HG03175 (cell line): ENCODE data around the gene SNIP1.
"Not testable (repeated sequence)": the region's sequence is repeated elsewhere in the genome, so short reads cannot be mapped to it uniquely, and the experiment has no call there.

Experiments
- ATAC-seq: cut with Tn5 transposase; IDR thresholded peaks from one replicate; pipeline ENCODE4 v1.9.1; 2021; ENCODE audit warnings: mild to moderate bottlenecking, moderate library complexity; ENCODE audit not compliant: unreplicated experiment

SNIP1 gene

DNA sequence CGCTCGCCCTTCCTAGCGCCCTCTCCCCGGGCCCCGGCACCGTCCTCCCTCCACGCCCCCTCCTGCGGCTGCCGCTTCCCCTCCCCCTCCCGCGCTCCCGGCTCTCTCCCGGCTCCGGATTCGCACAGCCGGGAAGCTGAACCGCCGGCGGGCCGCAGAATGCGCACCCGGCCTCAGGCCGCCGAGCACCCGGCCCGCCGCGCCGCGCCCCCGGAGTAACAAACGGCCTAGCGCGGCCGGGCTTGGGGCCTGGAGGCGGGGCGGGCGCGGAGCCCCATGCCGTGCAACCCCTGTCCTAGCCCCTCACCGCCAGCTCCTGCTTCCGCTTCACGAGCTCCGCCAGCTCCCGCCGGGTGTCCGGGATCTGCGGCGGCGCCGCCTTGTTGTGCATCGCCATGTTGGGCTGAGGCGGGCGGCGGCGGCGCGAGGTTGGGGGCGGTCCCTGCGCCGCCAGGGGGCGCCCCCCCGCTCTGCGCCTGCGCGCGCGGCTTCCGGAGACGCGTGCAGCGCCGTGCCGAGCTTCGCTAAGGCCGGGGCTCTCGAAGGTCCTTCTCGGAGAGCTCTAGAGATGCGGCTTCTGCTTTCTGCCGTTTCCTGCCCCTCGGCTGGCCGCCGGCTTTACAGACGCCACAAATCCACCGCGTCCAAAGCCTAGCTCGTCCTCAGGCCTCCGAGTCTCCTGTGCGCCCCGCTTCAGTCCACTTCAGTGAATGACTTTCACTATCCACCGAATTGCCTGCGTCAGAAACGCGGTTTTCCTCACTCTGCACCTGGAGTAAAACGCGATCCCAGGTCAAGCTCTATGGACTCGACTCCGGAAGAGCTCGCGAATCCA is 39.5 kb downstream of the SNIP1 start, which contains the start of gene MEAF6:
TSS of gene MEAF6 (minus strand) at position 417 of the 835 bp plus-strand sequence. CDS start at position 397, 20 bp downstream.
- ATAC-seq, result peak; percentile 88

DNA sequence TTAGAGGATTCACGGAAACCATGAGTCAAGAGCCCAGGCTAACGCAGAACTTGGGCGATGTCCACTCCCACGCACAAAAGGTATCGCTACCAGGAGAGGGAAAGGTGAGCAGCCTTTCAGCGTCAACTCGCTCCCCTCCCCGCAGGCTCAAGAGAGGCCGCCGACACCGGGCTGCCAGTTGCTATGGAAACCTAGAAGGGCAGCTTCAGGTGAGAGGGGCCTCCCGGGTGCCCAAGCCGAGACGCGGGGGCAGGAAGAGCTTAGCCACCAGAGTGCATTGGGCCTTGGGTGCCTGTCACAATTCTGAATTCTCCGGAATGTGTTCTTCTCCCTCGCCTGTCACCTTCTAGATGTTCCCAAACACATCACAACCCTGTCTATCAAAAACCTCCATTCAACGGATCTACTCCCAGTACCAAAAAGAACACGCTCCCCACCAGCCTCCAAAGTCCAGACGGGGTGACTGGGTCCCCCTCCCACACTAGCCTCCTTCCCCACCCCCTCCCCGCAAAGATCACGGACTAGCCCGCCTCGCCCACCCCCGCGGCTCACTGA is 40.2 kb downstream of the SNIP1 start:
- ATAC-seq, result peak; percentile 44

DNA sequence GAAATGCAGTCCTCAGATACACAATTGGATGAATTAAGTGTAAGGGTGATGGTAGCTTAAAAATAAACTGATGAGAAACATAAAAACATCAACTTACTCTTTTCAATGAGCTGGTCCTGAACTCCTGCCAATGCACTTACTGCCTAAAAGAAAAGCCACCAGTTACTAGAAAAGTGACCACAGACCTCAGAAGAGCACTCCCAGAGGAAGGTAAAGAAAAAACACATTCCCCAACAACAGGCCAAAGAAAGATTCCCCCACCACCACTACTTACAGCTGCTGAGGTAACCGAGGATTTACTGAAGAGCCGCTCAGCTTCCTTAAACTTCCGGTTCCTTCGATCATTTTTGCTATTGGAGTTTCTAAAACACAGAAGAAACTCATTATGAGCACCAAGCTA is 44.9 kb downstream of the SNIP1 start:
- ATAC-seq, result no peak

DNA sequence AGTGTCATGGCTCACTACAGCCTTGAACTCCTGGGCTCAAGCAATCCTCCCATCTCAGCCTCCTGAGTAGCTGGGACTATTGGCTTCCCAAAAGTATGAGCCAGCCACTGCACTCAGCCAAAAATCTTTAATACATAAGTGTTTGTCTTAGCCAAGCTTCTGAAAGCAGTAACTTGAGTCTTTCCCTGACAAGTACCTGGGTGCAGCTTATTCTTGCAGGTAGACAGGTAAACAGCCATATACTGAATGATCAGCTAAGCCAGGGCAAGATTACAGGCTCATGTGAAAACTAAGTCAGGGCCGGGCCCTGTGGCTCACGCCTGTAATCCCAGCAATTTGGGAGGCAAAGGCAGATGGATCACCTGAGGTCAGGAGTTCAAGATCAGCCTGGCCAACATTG is 47.4 kb downstream of the SNIP1 start:
- ATAC-seq, result no peak

DNA sequence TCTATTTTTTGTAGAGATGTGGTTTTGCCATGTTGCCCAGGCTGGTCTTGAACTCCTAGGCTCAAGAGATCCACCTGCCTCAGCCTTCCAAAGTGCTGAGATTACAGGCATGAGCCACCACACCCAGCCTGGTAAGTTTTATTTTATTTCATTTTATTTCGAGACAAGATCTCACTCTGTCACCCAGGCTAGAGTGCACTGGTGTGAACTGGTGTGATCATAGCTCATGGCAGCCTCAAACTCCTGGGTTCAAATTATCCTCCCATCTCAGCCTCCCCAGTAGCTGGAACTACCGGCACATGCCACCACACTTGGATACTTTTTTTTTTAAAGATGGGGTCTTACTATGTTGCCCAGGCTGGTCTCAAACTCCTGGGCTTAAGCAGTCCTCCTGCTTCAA is 51.3 kb downstream of the SNIP1 start:
- not testable (repeated sequence) for ATAC-seq

DNA sequence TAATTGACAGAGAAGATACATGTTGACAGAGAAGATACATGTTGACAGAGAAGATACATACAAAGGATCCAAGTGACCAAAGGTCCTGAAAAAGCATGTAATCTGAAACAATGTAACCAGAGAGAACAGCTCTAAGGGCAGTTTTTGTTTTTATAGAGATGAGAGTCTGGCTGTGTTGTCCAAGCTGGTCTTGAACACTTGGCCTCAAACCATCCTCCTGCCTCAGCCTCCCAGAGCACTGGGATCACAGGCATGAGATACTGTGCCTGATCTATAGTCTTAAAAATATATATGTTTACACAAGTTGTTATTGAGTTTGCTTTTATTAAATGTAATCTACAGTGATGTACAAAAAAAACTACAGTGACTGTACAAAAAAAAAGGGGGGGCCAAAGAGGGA is 52.0 kb downstream of the SNIP1 start:
- ATAC-seq, result no peak

- no peak for ATAC-seq
Observed at GRCh38 chr1:37501661-37502060, 52.4 kb downstream of the SNIP1 start.

DNA sequence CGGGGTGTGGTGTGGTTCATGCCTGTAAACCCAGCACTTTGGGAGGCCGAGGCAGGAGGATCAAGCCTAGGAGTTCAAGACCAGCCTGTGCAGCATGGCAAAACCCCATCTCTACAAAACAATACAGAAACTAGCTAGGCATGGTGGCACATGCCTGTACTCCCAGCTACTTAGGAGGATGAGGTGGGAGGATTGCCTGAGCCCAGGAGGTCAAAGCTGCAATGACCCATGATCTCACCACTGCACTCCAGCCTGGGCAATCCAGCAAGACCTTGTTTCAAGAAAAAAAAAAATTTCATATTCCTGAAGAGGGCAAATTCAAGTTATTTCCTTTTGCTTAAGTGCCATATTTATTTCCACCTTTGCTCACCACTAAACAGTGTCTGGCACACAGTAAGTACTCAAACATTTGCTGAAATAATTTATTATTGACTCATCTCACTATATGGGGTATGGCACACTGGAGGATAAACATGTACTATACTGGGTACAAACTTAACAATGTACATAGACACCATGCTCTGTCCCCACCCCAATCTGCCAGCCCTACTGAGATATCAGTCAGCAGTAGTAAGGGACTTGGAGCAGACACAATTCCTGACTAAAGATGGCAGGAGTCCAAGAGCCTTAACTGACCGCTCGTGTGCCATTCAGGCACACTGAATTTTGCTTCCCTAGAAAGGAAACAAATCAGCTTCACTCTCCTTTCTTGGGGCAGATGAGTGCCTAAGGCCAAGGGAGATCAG is 55.0 kb downstream of the SNIP1 start:
- no peak for ATAC-seq

- ATAC-seq, result no peak
Observed at GRCh38 chr1:37497832-37498231, 56.3 kb downstream of the SNIP1 start.

DNA sequence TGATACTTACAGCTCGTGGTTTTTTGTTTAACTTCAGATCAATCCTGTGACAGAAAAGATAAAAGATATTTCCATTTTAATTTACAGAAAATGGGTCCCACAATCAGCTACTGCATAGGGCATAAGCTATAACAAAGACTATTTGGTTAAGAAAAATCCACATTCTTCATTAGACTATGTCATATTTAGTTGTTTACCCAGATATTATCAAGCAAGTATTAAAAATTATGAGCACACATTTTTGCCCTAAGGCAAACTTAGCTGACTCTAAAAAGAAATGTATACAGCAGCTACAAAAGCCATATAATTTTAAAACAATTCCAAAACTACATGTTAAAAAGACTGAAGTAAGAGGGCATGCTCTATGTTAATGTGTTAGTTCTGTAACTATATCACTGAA is 58.2 kb downstream of the SNIP1 start:
- ATAC-seq, result no peak

- no peak for ATAC-seq
Observed at GRCh38 chr1:37493336-37494098, 60.6 kb downstream of the SNIP1 start.

DNA sequence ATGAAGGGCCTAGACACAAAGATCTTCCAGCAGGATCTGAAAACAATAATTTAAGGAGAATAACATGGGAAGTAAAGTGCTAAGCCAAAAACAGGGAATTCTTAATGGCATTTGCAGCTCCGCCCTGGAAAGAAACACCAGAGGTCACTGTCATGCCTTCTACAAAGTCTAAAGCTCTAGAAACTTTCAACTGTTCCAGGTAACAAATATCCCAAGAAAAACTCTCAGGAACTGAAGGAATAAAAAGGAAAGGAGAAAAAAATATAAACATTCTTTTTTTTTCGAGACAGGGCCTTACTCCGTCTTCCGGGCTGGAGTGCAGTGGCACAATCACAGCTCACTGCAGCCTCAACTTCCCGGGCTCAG is 66.5 kb downstream of the SNIP1 start:
- ATAC-seq, result no peak

DNA sequence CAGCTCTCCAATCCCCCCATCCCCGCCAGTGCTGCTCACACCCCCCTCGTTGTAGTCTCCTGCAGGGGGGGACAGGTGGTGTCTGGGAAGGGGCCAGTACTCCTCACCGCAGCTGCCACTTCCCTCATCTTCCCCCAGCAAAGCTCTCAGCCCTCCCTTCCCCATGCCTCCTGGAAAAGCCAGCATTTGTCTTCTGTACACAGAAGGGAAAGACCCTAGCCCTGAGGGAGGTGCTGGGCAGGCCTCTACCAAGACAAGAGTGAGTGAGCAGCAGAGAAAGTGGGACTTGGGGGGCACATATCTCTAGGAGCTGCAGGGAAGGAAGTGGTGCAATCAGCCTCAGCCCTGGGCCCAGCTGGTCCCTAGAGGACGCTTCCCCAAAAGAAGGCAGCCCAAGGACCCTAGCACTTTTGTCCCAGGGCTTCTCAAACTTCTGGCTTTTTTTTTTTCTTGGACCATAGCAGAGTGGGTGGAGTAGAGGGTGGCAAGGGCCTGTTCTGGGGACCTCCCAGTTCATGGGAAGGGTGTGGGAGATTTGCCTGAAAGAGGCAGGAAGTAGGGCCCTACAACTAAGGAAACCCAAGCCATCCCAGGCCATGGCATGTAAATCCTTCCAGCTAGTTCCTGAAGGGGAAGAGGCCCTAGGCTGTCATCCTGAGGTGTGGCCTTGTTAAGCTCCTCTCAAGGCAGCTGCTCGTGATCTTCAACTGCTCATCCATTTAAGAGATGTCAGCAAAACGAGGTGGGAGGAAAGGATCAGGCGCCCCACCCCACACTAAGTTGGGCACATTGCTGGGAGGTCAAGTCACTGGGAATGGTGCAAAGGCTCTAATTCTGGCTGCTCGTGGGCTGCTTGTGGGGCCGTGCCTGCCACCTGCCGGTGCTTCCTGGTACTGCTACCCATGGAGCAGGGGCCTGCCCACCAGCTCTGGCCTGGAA is 67.1 kb downstream of the SNIP1 start:
- ATAC-seq, result no peak

DNA sequence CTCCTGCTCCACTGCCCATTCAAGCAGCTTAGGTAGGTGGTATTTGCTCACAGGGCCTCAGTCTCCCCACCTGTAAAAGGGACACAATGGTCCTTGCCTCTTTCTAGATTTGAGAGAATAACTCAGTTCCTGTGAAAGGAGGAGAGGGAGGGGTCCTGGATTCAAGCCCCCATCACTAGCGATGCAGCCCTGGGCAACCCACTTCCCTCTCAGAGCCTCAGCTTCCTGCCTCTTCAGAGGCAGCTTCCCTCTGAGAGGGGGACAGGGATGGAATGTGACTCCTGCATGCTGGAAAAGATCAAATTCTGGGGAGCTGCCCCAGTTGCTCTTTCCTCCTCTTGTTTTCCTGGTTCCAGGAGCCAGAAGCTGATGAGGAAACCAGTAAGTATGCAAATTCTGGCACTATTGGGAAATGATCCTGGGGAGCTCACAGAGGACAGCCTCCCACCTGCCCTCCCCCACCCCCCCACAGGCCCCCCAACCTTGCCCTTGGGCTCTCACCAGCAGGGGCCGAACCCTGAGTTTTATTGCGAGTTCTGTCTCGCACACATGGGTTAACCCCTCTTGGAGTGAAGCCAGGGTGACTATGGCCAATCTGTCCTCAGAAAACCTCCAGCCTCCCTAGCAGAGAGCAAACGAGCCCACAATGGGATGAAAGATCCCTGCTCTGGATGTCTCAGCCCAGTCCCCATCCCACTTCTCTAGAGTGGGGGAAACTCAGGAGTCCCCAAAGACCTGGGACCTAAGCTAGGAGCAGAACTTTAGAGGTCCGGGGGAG is 68.0 kb downstream of the SNIP1 start:
- no peak for ATAC-seq
